ENCODE data around the gene MAML2.
"Not testable (repeated sequence)": the region's sequence is repeated elsewhere in the genome, so short reads cannot be mapped to it uniquely, and the experiment has no call there.

The MAML2 gene

DNA sequence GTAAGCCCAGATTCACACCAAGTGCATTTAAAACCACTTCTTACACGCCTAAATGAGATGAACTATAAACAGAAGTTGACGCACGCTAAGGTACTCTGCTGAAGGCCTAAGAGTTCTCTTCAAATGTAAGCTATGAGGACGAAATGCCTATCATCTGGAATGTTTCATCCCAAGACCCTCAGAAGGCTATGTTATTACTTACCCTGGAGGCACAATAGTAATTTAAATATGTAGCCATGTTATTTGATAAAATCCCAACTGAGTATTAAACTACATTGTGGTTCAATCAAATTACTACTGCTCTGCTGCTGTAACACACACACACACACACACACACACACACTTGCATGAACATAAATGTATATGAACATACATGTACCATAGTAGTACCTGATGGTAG, 47.6 kb downstream of the MAML2 start:
- in situ Hi-C loops (cut with MboI; ENCODE audit: low sequenced_read_pairs), result no loop called here

DNA sequence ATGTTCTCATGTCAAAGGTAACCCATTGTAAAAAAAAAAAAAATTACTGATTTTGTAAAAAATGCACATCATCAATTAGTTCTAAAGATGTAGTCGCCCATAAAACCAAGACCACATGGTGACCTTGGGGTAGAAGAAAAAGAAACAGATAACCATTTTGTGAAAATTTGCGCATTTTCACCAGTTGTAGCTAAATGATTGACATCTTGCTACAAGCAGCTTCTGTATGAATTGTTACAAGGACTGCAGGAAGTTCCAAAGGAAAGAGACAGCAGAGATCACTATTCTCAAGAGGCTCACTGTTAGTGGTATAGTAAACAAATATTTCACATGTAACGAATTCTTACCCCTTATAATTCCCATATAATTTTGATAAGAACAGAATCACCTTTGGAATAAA, 48.7 kb downstream of the MAML2 start:
- in situ Hi-C loops (cut with MboI; ENCODE audit: low sequenced_read_pairs), result no loop called here

DNA sequence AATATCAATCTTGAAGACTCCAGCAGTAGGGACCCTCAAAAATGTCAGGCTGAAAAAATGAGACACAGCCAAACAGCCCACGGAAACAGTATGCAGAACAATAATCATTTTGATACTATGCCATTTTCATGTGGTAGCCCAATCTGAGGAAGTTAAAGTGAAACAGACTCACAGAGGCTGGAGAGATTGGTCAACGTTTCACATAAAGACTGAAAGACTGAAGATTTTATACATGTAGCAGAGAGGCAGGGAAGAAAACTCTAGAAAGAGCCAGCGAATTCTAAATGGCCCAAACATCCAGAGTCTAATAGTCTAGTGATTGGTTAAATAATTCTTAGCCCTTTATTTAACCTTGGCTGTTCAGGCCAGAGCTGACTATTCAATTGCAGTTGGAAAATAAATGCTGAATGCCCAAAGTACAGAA, 49.4 kb downstream of the MAML2 start:
- in situ Hi-C loops (cut with MboI; ENCODE audit: low sequenced_read_pairs), result no loop called here

DNA sequence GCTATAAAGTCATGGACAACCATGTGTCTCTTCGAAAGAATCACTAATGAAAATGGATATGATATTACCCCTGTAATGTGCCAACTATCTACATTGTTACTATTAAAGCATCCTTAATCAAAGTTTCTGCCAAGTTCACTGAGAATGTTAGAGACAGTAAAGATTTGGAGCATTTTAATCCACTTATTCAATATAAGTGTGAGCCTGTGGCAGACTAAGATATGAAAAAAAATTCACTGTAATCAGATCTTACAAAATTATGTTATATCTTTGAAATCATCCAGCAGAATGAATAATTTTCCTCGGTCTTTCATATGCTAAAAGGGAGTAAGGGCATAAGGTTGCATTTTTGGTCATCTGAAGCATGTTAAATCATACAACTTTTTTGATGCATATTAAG, 49.9 kb downstream of the MAML2 start:
- in situ Hi-C loops (cut with MboI; ENCODE audit: low sequenced_read_pairs), result no loop called here

DNA sequence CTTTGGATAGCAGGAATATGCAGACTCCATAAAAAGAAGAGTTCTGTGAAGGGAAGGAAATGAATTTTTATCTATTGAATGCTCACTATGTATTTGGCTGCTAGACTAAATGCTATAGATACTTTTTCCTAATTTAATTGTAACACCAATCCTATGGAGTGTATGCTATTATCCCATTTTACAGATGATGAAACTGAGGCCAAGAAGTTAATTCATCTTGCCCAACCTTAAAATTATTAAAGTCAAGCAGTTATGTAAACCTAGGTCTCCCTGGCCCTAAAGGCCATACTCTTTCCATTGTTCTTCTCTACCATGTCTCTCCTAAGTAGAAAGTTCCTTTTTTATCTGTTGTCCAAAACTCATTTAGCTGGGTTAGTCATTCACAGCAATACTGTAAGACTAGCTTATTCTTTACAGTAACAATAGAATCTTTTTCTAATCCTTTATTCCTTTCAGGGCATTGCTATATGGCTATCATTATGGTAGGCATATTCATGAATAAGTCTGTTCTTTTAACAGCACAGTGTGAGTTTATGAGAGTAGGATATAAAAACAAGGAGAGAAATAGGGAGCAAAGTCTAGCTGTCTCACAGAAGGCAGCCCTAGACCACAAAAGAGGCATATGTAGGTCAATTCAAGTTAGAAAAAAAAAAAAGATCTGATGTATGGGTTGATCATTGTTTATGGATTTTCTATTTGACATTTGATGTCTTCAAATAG, 50.5 kb downstream of the MAML2 start:
- in situ Hi-C loops (cut with MboI; ENCODE audit: low sequenced_read_pairs), result no loop called here

DNA sequence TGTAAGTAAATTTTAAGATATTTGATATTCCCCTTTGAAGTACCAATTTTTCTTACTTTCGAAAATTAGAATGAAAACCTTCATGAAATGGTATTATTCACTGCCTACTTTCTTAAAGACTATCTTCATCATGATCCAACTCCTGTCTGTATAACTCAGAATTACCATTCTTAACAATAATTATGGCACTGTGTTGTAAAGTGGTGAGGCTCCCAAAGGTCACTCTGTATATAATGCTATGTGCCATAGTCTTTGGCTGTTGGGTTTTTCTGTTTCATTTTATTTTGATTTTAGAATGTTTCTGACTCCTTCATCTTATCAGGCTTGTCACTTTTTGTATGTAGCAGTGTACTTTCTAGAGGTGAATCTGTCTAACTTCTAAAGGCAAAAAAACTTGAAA, 52.4 kb downstream of the MAML2 start:
- in situ Hi-C loops (cut with MboI; ENCODE audit: low sequenced_read_pairs), result no loop called here

DNA sequence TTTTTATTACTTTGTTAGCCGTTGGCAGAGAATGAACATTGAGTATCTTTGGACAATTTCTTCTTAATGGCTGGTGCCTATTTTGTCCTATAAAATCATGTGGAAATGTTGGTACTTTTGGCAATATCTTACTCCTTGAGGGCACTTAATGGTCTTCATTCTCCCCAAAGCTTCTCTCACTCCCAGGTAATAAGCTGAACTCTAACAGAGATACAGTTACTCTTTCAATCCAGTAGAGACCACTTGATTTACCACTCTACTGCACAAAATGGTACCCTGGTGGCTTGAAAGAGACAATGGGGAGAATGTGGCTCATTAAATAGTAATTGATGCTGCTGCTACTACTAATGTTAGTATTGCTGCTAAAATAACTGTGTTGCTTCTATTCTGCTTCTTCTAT, 53.0 kb downstream of the MAML2 start:
- in situ Hi-C loops (cut with MboI; ENCODE audit: low sequenced_read_pairs), result no loop called here

DNA sequence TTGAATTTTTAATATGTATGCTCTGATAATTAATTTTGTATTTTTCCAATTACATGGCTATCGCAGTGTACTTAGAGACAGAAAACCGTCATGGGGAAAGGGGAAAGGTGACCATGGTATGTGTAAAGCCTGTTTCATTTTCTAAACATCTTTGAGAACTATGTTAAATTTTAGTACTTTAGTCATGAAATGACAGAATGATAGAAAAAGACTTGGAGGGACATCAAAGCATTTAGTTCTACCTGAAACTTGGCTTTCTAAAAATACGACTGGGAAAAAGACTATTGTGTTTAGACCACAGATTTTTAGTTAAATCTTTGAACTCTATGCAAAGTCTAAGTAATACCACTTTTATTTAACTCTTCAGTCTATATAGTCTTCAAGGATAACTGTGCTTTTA, 54.1 kb downstream of the MAML2 start:
- in situ Hi-C loops (cut with MboI; ENCODE audit: low sequenced_read_pairs), result no loop called here

DNA sequence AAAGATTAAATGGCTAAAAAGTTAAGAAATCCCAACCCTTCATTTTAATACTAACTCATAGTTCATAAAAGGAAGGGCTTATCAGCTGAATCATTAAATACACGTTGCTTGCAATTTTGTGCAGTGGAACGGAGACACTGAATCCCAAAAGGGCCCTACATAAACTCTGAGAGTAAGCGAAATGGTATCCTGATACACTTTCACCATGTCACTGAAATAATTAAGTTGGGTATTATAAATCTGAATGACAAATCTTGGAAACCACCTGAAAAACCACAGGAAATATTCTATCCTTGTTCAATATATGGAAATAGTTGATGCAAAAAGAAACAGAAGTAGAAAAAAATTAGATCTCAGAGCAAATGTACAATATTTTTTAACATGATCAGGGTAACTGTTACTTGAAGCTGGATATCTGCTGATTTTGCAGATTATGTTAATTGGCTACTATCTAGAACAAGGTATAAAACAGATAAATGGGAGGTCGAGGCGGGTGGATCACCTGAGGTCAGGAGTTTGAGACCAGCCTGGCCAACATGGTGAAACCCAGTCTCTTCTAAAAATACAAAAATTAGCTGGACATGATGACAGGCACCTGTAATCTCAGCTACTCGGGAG, 55.1 kb downstream of the MAML2 start:
- in situ Hi-C loops (cut with MboI; ENCODE audit: low sequenced_read_pairs), result no loop called here

DNA sequence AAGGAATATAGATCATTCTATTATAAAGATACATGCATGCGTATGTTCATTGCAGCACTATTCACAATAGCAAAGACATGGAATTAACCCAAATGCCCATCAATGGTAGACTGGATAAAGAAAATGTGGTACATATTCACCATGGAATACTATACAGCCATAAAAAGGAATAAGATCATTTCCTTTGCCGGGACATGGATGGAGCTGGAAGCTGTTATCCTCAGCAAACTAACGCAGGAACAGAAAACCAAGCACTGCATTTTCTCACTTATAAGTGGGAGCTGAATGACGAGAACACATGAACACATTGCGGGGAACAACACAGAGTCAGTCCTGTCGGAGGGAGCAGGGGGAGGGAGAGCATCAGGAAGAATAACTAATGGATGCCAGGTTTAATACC, 57.0 kb downstream of the MAML2 start:
- in situ Hi-C loops (cut with MboI; ENCODE audit: low sequenced_read_pairs), result not testable (repeated sequence)

DNA sequence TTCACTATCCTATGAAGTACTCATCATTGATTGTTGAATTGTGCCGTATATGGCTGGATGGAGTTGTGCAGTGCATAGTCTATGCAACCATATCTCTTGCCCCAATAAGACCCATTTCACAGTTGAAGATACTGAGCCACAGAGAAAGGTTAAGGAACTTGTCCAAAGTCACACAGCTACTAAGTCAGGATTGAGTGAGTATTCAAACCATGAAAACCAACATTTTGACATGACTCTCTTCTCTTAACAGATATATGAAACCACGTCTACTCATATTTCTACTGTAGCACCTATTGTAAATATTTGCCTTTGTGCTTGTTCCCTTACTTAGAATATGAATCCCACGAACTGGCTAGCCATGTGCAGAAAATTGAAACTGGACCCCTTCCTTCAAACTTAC, 58.1 kb downstream of the MAML2 start:
- in situ Hi-C loops (cut with MboI; ENCODE audit: low sequenced_read_pairs), result no loop called here

DNA sequence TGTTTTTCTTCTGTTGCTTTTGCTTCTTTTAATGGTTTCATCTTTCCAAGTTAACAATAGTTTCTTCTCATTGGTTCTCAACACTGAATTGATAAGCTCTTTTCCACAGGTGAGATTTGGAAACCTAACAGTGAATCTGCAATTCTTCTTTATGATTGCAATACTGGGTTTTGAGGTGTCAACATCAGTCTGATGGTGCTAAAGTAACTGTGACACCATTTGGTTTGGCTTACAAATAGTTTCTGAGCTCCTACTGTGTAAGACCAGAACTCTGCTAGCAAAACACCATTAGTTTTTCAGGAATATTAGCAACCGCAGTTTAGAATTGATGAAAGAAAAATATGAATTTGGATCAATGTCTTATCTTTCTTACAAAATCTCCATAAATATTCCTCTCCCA, 58.6 kb downstream of the MAML2 start:
- in situ Hi-C loops (cut with MboI; ENCODE audit: low sequenced_read_pairs), result no loop called here

DNA sequence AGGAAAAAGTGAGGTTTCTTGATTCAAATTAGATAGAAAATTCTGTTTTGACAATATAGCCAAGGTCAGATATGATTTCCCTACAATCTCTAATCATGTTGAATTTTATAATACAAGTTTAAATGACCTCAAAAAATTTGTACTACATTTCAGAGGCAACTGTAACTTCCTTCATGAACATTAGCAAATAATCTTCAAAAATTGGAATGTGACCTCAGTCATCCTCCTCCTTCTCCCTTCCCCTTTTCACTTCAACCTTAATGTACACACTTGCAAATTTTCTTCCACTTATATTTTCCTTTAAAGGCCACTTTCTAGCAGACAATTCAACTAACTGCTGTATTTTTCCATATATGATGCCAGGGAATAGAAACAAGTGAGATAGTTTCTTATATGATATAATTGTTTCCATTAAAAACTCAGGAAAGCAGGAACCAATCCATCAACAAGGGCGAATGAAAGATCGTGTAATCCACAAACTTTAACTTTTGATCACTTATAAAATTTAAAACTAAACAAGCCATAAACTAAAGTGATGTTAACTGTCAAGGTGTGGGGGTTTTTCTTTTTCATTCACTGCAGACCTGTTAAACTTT, 60.3 kb downstream of the MAML2 start:
- in situ Hi-C loops (cut with MboI; ENCODE audit: low sequenced_read_pairs), result no loop called here

DNA sequence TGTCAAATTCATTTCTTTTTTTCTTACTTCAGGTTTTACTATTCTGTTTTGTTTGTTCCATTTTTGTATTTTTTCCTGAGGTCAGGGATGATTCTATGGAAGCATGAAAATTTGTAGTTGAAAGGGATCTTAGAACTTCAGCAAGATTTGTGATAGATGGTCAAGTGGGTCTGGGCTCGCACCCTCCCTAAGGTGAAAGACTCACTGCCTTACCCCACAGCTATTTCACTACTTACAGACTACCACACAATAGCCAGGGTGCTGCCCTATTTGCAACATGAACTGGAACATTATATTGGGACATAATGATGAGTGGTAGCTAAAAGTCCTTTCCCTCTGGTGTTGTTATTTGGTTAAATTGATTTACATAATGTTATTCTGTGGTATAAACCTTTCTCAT, 62.6 kb downstream of the MAML2 start:
- in situ Hi-C loops (cut with MboI; ENCODE audit: low sequenced_read_pairs), result no loop called here

DNA sequence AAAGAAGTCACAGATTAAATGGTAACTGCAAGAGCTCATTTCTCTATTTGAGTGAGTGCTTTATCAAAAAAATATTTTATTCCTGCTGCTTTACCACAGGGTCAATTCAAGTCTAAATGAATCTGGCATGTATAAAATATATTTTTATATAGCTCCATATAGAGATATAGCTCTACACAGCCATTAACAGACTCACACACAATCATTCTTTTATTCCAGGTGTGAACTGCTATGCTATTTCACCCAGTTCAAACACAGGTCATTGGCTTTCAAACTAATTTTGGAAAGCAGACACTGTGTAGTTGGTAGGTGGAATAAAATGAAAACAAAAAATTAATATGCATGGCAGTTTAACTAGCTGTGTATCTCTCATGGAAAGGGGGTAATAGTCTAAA, 63.1 kb downstream of the MAML2 start:
- in situ Hi-C loops (cut with MboI; ENCODE audit: low sequenced_read_pairs), result no loop called here

DNA sequence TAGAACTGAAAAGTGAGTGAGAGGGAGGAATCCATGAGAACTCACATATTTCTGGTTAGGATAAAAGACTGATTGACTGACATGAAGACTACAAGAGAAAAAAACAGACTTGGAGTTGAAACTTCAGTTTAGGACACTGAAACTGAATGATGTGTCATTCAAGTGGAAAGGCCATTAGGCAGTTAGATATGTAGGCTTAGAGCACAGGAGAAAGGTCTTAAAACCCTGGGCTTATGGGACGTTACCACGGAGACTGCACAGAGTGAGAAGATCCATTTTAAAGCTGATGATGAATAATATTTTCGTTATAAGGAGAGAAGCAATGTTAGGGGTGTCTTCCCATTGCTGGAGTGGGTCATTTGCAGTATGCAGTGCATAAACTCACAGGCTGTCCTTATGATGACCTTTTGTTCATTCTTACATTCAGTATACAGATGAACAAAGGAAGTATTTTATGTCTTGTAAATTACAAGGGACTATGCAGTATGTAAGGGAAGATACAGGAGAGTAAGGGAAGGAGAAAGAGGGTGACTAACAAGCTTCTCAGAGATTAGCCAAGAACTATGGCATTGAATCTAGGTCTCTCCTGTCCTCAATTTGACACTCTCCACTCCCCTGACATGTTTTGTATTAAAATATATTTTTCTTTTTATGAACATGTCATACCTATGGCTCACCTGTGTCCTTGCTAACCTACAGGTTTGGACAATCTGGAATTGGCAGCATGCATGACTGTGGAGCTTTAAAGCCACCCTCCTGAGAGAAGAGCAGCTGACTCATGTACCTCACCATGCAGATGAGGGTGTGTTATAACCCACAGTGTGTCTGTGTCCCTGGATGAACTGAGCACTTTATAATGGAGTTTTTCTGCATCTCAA, 63.7 kb downstream of the MAML2 start:
- in situ Hi-C loops (cut with MboI; ENCODE audit: low sequenced_read_pairs), result no loop called here

DNA sequence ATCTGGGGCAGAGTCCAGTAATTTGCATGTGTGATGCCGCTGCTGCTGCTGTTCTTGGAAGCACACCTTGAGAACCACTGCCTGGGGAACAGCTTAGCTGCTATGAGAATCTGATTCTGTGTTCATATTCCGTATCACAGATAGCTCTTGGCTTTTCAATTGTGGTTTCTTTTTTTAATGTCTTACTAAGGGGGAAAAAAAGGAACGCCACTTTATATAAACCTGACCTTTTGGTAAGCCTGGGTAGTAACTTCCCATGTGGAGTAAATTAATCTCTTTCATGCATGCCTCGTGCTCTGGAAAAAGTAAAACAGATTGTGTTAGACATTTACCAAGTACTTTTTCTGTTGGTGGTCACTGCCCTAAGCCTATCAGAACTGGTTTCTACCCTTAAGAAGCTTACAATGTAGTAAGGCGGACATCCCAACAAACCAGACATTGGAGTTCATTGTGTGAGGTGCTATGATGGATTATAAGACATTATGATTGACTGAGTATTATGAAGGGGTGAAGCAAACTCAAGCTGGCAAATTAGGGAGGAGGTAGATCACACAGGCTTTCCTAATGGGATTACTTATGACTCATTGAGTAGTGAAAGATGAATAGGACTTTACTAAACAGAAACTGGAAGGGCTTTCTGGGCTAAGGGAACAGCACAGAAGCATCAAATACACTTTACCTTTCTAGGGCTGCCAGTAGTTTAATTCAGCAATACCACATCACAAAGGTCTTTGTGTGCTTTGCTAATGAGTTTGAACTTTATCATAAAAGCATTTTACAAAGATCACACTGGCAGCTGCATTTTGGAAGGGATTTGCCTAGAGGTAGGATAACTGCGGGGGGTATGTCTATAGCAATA, 64.7 kb downstream of the MAML2 start:
- in situ Hi-C loops (cut with MboI; ENCODE audit: low sequenced_read_pairs), result no loop called here

DNA sequence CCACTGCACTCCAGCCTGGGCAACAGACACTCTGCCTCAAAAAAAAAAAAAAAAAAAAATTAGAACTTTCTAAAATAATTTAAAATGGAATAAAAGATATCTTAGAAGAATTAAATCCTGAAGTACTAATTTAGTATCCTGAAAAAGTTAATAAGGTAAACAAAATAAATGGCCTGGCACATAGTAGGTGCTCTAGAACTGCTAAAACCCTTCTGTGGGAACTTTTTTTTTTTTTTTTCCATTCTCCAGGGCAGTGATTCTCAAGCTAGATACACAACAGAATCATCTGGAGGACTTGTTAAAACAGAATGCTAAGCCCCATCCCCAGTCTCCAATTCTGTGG, 65.3 kb downstream of the MAML2 start:
- in situ Hi-C loops (cut with MboI; ENCODE audit: low sequenced_read_pairs), result no loop called here

DNA sequence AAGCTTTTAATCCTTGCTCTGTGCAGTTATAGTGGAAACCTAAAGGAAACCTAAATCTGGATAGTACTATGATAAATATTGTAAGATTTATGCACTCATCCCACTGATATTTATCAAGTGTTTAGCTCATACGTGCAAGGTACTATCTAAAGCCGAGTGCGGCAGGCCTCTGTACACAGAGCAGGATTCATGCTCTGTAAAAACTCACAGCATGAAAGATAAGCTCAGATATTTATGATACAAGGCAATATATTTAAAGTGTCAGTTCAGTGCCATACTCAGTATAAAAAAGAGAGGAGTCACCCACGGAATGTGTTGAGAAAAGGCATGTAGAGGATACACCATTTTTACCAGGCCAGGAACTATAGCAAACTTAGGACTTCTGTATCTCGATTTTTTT, 66.2 kb downstream of the MAML2 start:
- in situ Hi-C loops (cut with MboI; ENCODE audit: low sequenced_read_pairs), result no loop called here

DNA sequence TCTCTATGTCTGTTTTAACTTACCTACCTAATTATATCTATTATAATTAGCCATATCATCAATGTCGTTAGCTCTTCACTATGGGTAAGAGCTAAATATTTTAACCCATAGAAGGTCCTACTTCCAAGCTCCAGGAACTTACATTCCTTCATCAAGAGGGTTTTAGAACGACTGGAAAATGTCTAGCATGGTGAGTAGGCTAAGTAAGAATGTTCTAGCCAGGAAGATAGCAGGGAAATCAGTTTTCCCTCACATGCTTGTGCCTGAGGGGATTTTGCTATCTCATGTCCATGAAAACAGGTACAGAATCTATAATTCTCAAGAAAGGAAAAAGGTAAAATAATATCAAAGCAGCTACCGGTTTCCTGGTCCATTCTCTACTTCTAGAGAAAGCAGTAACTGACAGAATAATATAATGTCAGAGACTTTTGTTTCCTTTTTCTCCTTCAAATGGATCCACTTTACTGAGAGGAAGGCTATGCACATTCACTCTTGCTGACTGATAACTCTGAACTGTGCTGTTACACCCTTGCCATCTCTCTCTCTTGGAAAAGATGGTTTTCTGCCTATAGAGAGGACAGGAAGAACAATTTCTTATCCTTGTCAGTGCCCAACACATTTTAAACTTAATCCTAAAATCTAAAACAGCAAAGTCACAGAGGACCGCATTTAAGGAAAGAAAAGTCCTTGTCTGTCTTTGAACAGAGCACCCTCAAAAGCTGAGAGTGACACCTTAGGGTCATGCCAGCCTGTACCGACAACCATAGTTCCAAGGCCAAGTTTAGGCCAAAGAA, 67.0 kb downstream of the MAML2 start:
- in situ Hi-C loops (cut with MboI; ENCODE audit: low sequenced_read_pairs), result no loop called here

Measured in HL-60/S4 (cell line).